ENCODE results near the gene ESRRB.

Gene ESRRB

GRCh38 chr14:76371066-76371465 is 4.9 kb upstream of the ESRRB start:
- no peak for DNase-seq (ENCODE audit: low read depth)
- TF ChIP-seq CTCF (IDR thresholded peaks at IDR 0.05; ENCODE audit: low read depth, low read length) (no peak), POLR2A (IDR thresholded peaks at IDR 0.05; ENCODE audit: extremely low read depth, insufficient read length) (no peak), MYC (IDR thresholded peaks at IDR 0.05; ENCODE audit: low read depth, low read length) (no peak), MAX (IDR thresholded peaks at IDR 0.05; ENCODE audit: low read depth, low read length) (no peak)
- no peak overlapping the region for H3K4me3 ChIP-seq (ENCODE audit: low read depth, low read length)

- no peak for DNase-seq (ENCODE audit: low read depth)
- no peak for TF ChIP-seq CTCF (IDR thresholded peaks at IDR 0.05; ENCODE audit: low read depth, low read length)
- TF ChIP-seq MYC (IDR thresholded peaks at IDR 0.05; ENCODE audit: low read depth, low read length): no peak
- no peak for TF ChIP-seq POLR2A (IDR thresholded peaks at IDR 0.05; ENCODE audit: extremely low read depth, insufficient read length)
- TF ChIP-seq MAX (IDR thresholded peaks at IDR 0.05; ENCODE audit: low read depth, low read length): no peak
- H3K4me3 ChIP-seq (ENCODE audit: low read depth, low read length): no peak overlapping the region
Measured at GRCh38 chr14:76373456-76373855, 2.5 kb upstream of the ESRRB start.

GRCh38 chr14:76375484-76375883 is 453 bp upstream of the ESRRB start:
- no peak overlapping the region for H3K4me3 ChIP-seq (ENCODE audit: low read depth, low read length)
- no peak for DNase-seq (ENCODE audit: low read depth)
- TF ChIP-seq MYC (IDR thresholded peaks at IDR 0.05; ENCODE audit: low read depth, low read length): no peak
- TF ChIP-seq MAX (IDR thresholded peaks at IDR 0.05; ENCODE audit: low read depth, low read length): no peak
- no peak for TF ChIP-seq CTCF (IDR thresholded peaks at IDR 0.05; ENCODE audit: low read depth, low read length)
- TF ChIP-seq POLR2A (IDR thresholded peaks at IDR 0.05; ENCODE audit: extremely low read depth, insufficient read length): no peak

GRCh38 chr14:76376409-76376877 is 506 bp downstream of the ESRRB start:
- DNase-seq (ENCODE audit: low read depth): no peak
- H3K4me3 ChIP-seq (ENCODE audit: low read depth, low read length): no peak overlapping the region
- TF ChIP-seq CTCF (IDR thresholded peaks at IDR 0.05; ENCODE audit: low read depth, low read length): no peak
- no peak for TF ChIP-seq POLR2A (IDR thresholded peaks at IDR 0.05; ENCODE audit: extremely low read depth, insufficient read length)
- no peak for TF ChIP-seq MYC (IDR thresholded peaks at IDR 0.05; ENCODE audit: low read depth, low read length)
- no peak for TF ChIP-seq MAX (IDR thresholded peaks at IDR 0.05; ENCODE audit: low read depth, low read length)

- no peak overlapping the region for H3K4me3 ChIP-seq (ENCODE audit: low read depth, low read length)
- DNase-seq (ENCODE audit: low read depth): no peak
- TF ChIP-seq MAX (IDR thresholded peaks at IDR 0.05; ENCODE audit: low read depth, low read length) (no peak), CTCF (IDR thresholded peaks at IDR 0.05; ENCODE audit: low read depth, low read length) (no peak), POLR2A (IDR thresholded peaks at IDR 0.05; ENCODE audit: extremely low read depth, insufficient read length) (no peak), MYC (IDR thresholded peaks at IDR 0.05; ENCODE audit: low read depth, low read length) (no peak)
Measured at GRCh38 chr14:76376878-76377734, 1.2 kb downstream of the ESRRB start.
